GM21528 (cell line): Measurements from ENCODE around the gene SPDYA.
"Not testable (repeated sequence)": the region's sequence is repeated elsewhere in the genome, so short reads cannot be mapped to it uniquely, and the experiment has no call there.

Source experiments
- ATAC-seq: cut with Tn5 transposase; IDR thresholded peaks from one replicate; pipeline ENCODE4 v1.9.1; 2021; ENCODE audit warnings: mild to moderate bottlenecking, moderate library complexity; ENCODE audit not compliant: unreplicated experiment, low FRiP score

SPDYA gene

DNA sequence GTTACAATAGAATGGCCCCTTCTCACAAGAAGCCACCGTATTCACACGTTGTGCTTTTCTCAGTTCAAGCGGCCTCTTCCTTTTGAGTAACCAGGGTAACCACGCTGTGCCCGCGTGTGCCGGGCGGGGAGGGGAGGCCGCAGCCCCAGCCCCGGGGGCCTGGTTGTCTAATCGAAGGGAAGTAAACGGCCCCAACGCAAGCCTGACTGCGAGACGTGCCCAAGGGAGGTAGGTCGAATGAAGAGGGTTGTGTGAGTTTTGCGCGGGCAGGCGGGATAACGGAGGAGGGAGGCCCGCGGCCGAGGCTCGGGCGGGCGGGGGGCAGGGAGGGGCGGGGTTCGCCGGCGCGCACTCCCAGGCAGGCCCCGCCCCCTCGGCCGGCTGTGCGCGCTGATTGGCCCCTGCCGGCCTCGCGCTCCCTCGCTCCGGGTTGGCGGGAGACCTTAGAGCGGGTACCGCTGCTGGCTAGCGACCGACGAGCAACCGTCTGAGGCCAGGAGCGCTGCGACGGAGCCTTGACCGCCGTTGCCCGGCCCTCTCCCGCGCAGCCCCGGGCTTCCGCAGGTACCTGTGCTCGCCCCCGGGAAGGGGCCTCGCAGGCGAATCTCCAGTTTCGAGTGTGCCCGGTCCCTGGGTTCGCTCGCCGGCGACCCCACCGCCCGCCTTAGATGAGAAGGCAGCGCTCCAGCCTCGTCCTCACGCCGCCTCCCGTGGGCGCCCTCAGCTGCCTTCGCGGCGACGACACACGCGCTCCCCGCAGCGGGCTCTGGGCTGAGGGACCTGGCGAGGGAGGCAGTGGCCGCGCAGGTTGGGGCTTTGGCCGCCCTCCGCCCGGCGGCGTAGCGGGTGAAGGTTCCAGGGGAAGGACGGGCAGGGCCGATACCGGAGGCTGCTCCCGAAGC, at the start of gene SPDYA:
TSS of gene SPDYA (plus strand) at position 451 of the 902 bp plus-strand sequence. CDS start 5,181 bp downstream, outside the sequence.
- peak; percentile 75 for ATAC-seq

DNA sequence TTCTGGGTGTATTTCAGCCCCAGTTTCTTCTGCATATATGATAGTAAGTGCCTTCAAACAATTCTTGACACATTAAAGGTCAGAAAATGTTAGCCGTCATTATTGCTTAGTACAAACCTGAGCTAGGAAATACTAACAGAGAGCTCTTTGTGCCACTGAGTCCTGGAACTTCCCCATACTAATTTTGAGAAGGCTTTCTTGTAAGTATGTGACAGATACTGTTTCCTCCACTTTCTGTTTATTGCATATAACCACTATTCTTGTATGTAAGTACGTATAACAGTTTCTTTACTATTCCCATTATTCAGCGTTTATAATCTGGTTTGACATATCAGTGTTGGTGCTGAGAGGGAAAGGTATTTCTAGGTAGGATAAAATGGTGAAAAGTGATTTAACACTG, 49.2 kb upstream of the SPDYA start:
- no peak for ATAC-seq

DNA sequence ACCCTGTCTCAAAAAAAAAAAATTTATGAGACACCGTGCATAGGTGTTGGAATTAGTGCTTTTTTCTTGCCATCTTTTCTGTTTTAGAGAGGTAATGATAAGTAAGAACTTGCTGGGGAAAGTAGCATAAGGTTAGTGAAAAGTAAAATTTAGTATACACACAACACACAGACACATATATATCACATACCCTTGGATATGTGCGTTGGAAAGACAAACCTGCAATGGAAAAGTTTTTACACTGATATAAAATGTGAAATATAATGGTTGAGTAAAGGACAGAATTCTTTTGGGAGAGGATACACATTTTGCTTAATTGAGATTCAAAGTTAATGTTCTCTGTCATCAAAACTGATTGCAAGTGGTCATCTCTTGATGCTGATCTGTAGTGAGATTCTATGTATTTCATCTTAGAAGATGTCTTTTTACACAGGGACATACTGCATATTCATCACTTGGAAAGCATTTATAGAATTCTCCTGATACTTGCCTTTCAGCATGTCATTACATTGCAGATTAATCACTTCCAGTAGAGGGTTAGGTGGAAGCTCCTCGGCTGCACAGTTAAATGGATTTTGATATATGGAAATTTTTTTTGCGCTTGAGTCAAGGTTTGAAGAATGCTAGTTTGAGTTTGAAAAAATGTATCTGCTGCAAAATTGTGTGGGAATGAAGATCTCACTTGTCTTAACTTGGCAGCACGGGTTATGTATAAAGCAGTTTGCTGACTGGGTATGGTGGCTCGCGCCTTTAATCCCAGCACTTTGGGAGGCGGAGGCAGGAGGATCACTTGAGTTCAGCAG, 45.5 kb upstream of the SPDYA start:
- ATAC-seq = no peak

DNA sequence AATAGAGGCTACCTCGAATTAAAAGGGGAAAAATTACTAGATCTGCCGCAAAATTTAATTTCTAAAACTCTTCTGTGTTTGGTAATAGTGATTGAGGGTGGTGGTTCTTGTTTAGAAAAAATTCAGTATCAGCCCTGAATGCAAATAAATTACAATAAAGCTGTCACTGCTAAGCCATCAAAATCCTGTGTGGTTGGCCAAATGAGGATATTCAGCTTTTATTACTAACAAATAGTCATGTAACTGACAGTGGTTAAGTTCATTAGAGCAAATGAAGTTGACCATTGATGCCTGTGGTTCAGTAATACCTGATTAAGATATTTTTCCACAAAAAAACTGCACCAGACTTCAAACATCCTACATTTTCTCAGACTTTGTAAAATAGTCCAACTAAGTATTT, 44.6 kb upstream of the SPDYA start:
- ATAC-seq = no peak

DNA sequence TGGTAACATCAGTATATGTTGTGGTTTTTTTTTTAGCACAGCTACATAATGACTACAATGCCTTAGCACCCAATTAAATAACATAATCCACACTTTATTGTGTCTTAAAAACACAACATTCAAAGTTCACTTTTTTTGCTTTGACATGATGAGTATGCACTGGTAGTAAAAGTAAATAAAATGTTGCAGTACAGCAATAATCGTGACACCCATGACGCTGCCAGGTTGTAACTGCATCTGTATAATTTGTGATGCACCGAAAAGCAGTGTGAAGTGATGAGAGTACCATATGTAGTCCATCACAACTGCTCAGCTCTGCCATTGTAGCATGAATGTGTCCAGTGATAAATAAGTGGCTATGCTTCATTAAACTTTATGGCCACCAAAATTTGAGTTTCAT, 43.3 kb upstream of the SPDYA start:
- no peak for ATAC-seq

DNA sequence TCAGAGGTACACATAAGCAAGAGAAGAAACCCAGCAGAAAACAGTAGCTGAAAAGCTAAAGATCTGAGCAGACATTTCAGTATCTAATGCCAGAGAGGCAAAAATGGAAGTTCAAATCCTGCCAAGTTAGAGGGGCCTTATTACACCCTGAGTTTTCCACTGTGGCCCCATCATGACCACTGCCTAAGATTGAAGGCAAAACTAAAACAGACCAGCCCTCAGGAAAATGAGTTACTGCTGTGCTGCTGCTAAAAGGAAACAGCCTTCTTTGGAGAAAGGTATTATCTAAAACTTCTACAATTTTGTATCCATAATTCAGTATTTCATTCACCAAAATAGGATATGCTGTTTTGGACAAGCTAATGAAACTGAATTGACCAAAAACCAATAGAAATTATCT, 42.2 kb upstream of the SPDYA start:
- ATAC-seq = no peak

DNA sequence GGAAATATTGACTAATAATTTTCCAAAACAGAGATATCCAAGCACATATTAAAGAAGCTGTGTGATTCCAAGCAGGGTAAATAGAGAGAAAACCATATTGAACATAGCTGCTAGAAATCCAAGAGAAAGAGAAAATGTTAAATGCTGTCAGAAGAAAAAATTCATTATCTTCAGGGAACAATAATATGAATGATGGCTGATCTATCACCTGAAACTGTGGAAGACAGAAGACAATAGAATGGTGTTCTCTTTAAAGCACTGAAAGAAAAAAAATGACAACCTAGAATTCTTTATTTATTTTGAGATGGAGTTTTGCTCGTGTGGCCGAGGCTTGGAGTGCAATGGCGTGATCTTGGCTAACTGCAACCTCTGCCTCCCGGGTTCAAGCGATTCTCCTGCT, 41.7 kb upstream of the SPDYA start:
- ATAC-seq = no peak

DNA sequence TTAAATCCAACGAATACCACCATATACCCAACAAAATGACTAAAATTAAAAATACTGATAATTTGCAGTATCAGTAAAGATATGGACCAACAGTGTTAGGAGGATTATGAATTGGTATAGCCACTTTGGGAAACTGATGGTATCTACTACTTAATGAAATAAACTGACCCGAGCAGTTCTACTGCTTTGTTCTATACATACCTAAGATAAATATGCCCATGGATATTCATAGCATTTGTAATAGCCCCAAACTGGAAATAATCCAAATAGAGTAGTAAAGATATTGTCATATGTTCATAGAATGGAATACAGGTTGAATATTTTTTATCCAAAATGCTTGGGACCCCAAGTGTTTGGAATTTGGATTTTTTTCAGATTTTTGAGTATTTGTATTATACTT, 38.3 kb upstream of the SPDYA start:
- ATAC-seq = no peak

DNA sequence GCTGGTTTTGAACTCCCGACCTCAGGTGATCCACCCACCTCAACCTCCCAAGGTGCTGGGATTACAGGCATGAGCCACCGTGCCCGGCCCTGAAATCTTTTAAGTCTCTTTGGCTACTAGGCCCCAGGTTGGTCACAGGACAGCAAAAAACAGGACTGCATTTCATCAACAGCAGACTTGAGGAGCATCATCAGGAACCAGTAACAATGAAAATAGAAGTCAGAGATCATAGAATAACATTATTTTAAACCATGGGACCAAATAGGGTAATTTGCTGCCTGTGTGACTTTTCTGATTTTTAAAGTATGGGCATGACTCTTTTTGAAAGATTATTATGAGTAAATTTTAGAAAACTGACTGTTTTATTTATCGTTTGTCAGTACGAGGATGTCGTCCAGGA, 34.2 kb upstream of the SPDYA start:
- ATAC-seq = no peak

DNA sequence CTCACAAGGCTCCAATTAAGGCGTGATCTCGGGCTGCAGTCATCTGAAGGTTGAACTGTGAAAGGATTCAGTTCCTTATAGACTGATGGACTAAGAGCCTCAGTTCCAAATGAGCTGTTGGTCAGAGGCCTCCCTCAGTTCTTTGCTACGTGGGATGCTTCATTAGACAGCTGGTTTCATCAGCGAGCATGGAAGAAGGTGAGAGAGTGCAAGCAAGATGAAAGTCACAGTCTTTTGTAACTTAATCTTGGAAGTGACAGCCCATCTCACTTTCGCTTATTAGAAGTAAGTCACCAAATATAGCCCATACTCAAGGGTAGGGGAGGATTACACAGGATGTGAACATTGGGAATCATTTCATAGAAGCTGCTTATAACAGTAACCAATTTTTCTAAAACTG, 32.2 kb upstream of the SPDYA start:
- ATAC-seq = no peak

DNA sequence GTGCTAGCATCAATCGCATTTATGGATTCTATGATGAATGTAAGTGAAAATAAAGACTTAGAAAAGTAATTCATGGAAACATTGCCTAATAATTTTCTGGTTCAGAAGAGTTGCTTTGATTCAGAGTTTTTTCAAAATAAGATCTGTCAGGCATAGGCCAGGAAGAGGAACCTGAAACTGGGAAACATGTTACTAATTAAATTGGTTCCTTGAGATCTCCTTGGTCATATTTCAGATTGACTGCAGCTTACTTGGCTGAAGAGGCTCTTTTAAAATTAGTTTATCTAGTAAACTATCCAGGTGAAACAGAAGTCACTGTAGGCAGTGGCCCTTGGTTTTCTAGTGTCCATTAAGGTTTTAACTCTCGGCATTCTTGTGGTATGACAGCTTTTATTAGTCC, 31.6 kb upstream of the SPDYA start:
- ATAC-seq = no peak

DNA sequence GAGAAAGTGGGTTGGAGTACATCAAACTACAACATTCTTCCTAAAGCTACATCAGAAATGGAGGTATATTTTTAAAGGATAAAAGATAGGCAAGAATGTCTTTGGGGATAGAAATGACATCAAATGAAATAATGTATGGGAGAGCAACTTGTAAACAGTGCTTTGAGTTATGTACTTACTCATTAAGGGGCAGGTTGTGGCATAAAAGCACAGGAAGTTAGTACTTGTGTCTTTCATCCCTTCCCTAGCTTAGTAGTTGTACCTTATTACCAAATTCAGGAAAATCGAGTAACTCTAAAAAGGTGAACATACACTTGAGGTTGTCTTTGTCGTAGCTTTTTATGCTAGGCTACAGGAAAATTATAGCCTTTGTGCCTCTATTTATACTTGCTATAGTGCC, 30.1 kb upstream of the SPDYA start:
- ATAC-seq = no peak

DNA sequence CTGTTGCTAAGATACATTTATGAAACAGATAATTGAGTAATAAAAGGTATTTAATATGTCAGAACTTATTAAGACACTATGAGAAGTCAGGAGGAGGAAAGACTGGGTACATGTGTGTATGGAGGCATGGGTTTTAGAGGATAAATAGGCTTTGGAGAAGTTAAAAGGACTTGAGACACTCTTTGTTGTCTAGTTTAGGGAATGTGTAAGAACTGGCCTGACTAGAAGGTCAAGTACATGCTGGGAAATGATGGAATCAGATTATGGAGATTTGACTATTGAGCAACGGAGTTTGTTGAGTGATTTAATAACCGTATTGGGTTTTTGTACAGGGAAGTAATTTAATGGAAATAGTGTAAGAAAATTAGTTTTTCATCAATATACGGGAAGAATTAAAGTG, 28.2 kb upstream of the SPDYA start:
- ATAC-seq = no peak

DNA sequence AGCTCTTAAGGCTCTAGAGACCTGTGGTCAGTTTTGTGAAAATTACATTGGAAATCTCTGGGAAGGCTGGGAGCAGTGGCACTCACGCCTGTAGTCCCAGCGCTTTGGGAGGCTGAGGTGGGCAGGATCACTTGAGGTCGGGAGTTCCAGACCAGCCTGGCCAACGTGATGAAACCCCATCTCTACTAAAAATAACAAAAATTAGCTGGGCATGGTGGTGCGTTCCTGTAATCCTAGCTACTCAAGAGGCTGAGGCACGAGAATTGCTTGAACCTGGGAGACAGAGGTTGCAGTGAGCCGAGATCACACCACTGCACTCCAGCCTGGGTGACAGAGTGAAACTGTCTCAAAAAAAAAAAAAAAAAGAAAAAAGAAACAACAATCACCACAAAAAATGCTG, 26.1 kb upstream of the SPDYA start:
- ATAC-seq = not testable (repeated sequence)

DNA sequence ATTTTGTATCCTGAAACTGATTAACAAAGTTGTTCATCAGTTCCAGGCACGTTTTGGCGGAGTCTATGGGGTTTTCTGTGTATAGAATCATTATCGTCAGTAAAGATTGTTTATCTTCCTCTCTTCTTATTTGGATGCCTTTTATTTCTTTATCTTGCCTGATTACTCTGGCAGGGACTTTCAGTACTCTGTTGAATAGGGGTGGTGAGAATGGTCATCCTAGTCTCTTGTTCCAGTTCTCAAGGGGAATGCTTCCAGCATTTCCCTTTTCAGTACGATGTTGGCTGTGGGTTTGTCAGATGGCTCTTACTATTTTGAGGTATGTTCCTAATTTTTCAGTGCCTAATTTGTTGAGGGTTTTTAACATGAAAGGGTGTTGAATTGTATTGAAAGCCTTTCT, 14.0 kb upstream of the SPDYA start:
- ATAC-seq = no peak

DNA sequence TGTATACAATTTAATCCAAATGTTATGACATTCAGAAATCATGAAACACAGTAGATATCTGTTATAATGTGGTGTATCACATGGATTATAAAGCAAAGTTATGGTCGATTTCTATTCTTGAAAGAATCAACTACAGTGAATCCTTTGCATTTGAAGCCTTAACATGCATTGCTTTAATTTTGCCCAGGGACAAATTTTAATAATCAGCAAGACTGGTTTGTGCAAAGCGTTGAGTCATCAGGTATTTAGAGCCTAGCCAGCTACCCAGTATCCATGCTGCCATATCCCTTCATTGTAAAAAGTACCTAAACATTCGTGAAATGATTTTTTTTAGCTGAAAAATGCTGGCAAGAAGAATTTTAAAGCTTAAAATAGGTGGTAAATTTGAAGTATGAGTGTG, 8.9 kb upstream of the SPDYA start:
- ATAC-seq = no peak

DNA sequence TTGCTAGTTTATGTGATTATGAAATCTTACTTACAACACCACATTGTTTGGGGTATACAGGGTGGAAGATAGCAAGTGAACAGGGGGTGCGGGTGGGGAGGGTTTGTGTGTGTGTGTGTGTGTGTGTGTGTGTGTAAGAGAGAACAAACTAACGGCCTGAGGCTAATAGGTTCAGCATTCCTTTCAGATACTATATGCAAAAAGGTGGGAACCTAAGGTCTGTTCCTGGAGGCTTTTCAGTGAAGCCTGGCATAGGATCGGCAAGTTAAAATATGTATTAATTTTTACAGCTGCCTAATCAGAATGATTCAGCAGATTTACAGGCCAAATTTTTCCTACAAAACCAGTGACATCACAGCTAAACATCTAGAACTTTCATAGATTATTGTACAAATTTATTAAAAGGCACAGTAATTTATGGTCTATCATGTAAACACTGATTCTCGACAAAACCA, 7.6 kb upstream of the SPDYA start:
- no peak for ATAC-seq

DNA sequence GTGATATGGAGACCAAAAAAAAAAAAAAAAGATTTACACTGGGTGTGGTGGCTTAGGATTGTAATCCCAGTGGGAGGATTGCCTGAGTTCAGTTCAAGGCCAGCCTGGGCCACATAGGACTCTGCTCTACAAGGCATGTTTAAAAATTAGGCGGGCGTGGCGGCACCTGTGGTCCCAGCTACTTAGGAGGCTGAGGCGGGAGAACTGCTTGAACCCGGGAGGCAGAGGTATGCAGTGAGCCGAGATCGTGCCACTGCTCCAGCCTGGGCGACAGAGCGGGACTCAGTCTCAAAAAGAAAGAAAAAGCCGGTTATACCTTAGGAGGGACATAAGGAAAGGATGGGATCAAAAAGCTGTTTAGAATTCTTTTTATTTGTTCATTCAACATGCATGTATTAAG, 707 bp upstream of the SPDYA start:
- ATAC-seq = no peak

DNA sequence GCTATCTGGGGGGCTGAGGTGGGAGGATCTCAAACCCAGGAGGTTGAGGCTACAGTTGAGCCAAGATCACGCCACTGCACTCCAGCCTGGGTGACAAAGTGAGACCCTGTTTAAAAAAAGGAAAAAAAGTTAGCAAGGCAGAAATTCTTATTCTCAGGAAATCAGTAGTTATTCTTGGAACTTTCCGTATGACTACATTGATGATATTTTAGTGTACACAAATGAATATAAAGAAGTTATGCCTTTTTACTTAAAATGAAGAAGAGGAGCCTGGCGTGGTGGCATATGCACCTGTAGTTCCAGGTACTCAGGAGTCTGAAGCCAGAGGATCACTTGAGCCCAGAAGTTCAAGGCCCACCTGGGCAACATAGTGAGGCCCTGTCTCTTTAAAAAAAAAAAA, 7.4 kb downstream of the SPDYA start:
- no peak for ATAC-seq

DNA sequence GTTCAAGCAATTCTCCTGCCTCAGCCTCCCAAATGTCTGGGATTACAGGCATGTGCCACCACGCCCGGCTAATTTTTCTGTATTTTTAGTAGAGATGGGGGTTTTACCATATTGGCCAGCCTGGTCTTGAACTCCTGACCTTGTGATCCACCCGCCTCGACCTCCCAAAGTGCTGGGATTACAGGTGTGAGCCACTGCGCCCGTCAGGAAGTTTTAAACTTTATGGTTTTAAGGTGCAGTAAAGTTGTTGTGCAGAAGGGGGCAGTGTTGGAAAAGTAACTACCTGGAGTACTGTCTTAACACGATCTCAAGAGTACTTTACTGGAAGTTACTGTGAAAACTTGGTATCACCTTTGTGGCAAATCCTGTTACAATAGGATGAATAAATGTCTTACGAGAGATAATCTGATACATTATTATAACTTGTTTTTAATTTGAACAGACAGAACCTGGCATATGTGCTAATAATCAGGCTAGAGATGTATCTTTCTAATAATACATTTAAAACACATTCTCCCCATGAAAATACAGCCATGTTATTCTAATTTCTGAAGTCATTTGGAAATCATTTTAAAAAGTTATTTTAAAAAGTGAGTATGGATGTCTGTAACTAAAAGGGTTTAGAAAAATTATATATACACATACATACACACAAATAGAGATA, 10.8 kb downstream of the SPDYA start:
- no peak for ATAC-seq

DNA sequence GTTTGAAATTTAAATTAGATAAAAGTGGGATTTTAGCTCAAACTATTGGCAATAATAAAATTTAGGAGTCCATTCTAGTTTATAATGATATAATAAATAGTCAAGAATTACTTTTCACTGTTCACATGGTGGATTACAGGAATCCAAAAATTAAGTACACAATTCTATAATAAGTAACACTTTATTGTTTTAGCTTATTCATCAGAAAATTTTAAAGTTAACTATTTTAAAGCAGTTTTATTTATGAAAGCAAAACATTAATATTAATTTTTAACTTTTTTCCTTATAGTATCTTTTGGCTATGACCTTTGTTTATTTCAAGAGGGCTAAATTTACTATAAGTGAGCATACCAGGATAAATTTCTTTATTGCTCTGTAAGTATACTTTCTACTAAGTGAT, 11.4 kb downstream of the SPDYA start:
- ATAC-seq = no peak
